H1 (cell line): ENCODE measurements around the gene TCF21. TPM values are rescaled to one million over a fixed set of nuclear protein-coding genes. Genes with fewer than 3 reads are reported as not detected.

ENCODE experiments used
- HDAC2 ChIP-seq, 2 experiments: fragments of 300-600 bp in 1 of 2; sonication (generic) in 1 of 2; IDR thresholded peaks; 2 replicates each; pipeline ENCODE4 v1.6.1; 2011 to 2012; ENCODE audit warnings: low read depth in 2 of 2, low read length in 2 of 2, mild to moderate bottlenecking in 2 of 2, moderate library complexity in 2 of 2, borderline replicate concordance in 1 of 2, inconsistent platforms in 1 of 2
- KDM1A ChIP-seq: fragments of 200-600, 300-600 bp; sonication (generic); IDR thresholded peaks from 2 replicates; pipeline ENCODE4 v1.7.1; 2016; ENCODE audit warnings: mild to moderate bottlenecking, low read length, borderline replicate concordance
- RNF2 ChIP-seq: fragments of 200-900, 300-1000 bp; sonication (generic); IDR thresholded peaks from 2 replicates; pipeline ENCODE4 v1.7.1; 2016; ENCODE audit warnings: borderline replicate concordance, low read depth, mild to moderate bottlenecking, antibody characterized with exemption, low read length; ENCODE audit not compliant: poor library complexity, severe bottlenecking; ENCODE audit errors: missing control alignments
- TAF7 ChIP-seq: optimal IDR thresholded peaks from 2 replicates; pipeline ENCODE3; 2011; ENCODE audit warnings: low read depth, mild to moderate bottlenecking, inconsistent platforms, low read length, moderate library complexity, borderline replicate concordance
- polyA plus RNA-seq, 7 experiments: library from polyadenylated mRNA; depleted of rRNA in 3 of 7; stranded (reverse) in 5 of 7; unstranded in 2 of 7; fragments of >200 nt in 5 of 7; fragments of 200-250 nt in 2 of 7; gene quantifications; 1 replicate in 5 of 7; 2 replicates in 1 of 7; 4 replicates in 1 of 7; pipeline versions ENCODE4 v1.2.1 to v1.2.3, GENCODE V29; 2011 to 2013; ENCODE audit warnings: missing spikeins in 2 of 7, mixed read lengths in 2 of 7
- total RNA-seq: library from RNA; stranded (reverse); fragmentation: NEBNext Ultra II Directional; extraction: Animal tissue kit (Norgen Biotek cat#: 25700); gene quantifications from 2 replicates; pipeline ENCODE4 v1.2.1, GENCODE V29; 2021

The TCF21 gene
- total and polyA plus RNA-seq, 2 of the 8 experiments (the other 6 are each of a cell fraction or from before 2014, with no cell fraction given): 0.05 to 0.09 TPM

DNA sequence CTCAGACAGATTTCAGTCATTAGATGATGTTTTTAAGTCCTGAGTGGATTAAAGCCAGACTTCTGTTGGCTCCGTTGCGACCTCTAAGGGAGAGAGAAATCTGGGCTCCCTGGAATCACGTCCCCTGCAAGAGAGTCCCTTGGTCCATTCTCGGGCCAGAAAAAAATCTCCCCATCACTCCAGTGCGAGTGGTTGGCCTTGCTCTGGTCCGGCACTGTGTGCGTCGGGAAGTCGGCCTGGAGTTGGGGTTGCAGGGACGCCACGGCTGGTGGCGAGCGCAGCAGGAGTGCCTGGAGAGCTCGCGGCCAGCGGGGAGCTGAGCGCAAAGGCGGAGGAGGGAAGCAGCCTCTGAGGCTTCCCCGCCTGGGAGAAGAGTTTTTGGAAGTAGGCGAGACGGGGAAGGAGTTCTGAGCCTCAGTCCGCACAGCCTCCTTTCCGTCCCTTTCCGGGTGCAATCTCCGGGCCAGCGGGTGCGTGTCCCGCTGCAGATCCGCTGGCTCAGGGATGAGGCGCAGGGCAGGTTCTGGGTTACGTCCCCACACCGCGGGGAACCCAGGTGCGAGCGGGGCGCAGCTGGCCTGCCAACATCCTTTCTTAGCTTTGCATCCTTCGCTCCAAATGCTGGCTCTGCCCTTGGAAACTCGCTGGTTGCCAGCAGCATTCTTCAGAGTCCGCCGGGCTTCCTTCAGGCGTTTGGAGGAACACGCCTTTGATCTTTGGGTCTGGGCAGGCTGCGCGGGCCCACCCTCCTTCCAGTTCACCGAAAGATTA is 6.8 kb downstream of the TCF21 start (continued):
- TF ChIP-seq KDM1A (peak; percentile 25; the same call in 1 of the 2 replicates), HDAC2 (IDR thresholded peaks at IDR 0.05; ENCODE audit: borderline replicate concordance in 1 of 2, low read depth in 2 of 2, low read length in 2 of 2) (0 out of 4 replicates have a peak, but pooled peaks of 1 of the 2 experiments have one; percentile 41), TAF7 (no peak), RNF2 (peak; percentile 53)
